ENCODE measurements around the gene AGA.

DNA sequence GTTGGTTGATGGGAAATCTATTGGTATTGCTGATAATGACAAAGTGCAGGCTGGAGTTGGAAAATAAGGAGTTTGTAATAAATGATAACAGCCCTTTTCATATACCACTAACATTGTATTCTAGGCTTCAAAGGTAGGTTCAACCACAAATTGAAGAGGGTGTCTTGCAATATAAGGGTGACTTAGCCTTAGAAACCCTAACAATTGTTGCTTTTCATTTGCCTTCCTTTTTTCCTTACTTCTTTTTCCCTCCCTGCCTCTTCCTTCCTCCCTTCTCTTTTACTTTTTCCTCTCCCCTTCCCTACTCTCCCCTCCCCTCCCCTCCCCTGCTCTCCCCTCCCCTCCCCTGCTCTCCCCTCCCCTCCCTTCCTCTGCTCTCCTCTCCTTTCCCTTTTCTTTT, 10.9 kb upstream of the AGA start:
- TF ChIP-seq POLR2A (IDR thresholded peaks at IDR 0.05) = no peak
- TF ChIP-seq, protein P1, sequence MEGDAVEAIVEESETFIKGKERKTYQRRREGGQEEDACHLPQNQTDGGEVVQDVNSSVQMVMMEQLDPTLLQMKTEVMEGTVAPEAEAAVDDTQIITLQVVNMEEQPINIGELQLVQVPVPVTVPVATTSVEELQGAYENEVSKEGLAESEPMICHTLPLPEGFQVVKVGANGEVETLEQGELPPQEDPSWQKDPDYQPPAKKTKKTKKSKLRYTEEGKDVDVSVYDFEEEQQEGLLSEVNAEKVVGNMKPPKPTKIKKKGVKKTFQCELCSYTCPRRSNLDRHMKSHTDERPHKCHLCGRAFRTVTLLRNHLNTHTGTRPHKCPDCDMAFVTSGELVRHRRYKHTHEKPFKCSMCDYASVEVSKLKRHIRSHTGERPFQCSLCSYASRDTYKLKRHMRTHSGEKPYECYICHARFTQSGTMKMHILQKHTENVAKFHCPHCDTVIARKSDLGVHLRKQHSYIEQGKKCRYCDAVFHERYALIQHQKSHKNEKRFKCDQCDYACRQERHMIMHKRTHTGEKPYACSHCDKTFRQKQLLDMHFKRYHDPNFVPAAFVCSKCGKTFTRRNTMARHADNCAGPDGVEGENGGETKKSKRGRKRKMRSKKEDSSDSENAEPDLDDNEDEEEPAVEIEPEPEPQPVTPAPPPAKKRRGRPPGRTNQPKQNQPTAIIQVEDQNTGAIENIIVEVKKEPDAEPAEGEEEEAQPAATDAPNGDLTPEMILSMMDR (IDR thresholded peaks at IDR 0.05) = no peak
